ENCODE results near the gene PBLD.
"Not testable (repeated sequence)": the region's sequence is repeated elsewhere in the genome, so short reads cannot be mapped to it uniquely, and the experiment has no call there.

PBLD gene

DNA sequence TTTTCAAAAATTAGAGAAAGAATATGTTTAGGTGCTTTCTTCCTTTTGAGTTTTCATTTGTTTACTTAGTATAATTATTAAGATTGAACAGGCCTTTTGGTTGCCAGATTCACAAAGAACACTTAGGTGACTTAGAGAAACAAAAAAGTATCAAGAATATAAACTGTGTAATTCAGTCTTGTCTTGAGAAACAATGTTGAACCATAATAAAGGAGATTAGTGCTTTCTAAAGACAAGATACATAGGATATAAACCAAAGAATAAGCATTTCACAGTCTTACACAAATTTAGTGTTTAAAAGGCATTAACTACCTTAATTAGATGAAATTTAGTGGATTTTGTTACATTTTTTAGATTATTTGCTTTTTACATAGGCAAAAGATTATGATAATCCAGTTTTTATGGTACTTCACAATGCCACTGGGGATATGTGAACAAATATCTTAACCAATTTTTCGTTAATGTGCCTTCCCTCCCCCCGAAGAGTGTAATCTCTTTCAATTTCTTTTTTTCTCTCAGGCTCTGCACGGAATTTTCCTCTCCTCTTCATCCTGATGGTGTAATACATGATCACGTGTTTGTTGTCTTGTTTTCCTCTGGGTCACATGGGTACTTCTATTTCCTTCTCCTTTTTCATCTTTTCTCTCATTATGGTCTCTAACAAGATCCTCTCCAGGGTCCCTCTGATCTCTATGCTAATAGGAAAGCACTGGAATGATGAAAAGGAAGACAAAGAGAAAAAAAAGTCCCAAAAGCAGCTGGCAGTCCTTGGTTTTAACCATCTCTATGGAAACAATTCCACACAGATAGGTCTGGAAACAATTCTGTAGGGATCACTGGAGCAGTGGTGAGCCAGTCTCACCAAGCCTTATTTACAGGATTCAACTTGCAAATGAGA is 4.6 kb downstream of the PBLD start:
- Histone ChIP-seq H3K4me3 (ENCODE audit: low read length) (0 out of 2 replicates have a peak overlapping the region, but pooled peaks have one; percentile 6), H3K4me1 (ENCODE audit: insufficient read depth, low read length) (peaks cover 9% of the 10 kb centered on the region; the same call in 1 of the 2 replicates), H3K9me3 (ENCODE audit: insufficient read depth, low read depth, low read length) (no peaks in the 10 kb centered on the region), H3K27me3 (ENCODE audit: insufficient read depth, low read length) (no peaks in the 10 kb centered on the region), H3K9ac (ENCODE audit: low read depth, low read length) (peak overlapping the region; percentile 67; the same call in 1 of the 2 replicates), H3K36me3 (ENCODE audit: insufficient read depth, low read depth, low read length) (0 out of 2 replicates have a peak, but pooled peaks cover 5% of the 10 kb centered on the region), H3K27ac (ENCODE audit: low read length) (no peak overlapping the region)

DNA sequence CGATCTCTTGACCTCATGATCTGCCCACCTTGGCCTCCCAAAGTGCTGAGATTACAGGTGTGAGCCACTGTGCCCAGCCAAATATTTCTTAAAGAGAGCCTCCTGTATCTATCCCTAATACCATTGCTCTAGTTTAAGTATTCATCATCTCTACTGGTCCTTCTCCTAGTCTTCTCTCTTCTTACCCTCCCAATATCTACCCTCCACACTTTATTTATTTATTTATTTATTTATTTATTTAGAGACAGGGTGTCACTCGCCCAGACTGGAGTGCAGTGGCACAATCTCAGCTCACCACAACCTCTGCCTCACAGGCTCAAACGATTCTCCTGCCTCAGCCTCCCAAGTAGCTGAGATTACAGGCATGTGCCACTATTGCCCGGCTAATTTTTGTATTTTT is 8.3 kb downstream of the PBLD start:
- not testable (repeated sequence) for H3K4me3 ChIP-seq (ENCODE audit: low read length); H3K27me3 ChIP-seq (ENCODE audit: insufficient read depth, low read length); H3K4me1 ChIP-seq (ENCODE audit: insufficient read depth, low read length); H3K27ac ChIP-seq (ENCODE audit: low read length); H3K36me3 ChIP-seq (ENCODE audit: insufficient read depth, low read depth, low read length); H3K9me3 ChIP-seq (ENCODE audit: insufficient read depth, low read depth, low read length); H3K9ac ChIP-seq (ENCODE audit: low read depth, low read length)

DNA sequence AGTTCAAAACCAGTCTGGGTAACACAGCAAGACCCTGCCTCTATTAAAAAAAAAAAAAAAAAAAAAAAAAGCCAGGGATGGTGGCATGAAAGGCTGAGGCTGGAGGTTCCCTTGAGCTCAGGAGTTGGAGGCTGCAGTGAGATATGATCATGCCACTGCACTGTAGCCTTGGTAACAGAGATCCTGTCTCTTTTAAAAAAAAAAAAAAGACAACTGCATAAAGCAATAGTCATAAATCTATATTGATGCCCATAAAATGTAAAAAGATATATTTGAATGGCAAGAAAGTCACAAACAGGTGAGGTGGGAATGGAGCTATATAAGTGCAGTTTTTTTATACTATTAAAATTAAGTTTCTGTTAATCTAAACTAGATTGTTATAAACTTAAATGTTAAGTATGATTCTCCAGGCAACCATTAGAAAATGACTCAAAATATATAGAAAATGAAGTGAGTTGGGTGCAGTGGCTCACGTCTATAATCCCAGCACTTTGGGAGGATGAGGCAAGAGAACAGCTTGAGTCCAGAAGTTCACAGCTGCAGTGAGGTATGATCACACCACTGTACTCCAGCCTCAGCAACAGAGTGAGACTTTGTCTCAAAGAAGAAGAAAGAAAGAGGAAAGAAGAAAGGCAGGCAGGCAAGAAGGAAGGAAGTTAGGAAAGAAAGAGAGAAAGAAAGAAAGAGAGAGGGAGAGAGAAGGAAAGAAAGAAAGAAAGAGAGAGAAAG is 14.2 kb downstream of the PBLD start:
- H3K9ac ChIP-seq (ENCODE audit: low read depth, low read length): no peak overlapping the region
- no peak overlapping the region for H3K4me3 ChIP-seq (ENCODE audit: low read length)
- H3K36me3 ChIP-seq (ENCODE audit: insufficient read depth, low read depth, low read length): no peaks in the 10 kb centered on the region
- H3K4me1 ChIP-seq (ENCODE audit: insufficient read depth, low read length): no peaks in the 10 kb centered on the region
- H3K9me3 ChIP-seq (ENCODE audit: insufficient read depth, low read depth, low read length): peaks cover 14% of the 10 kb centered on the region
- H3K27ac ChIP-seq (ENCODE audit: low read length): no peak overlapping the region
- H3K27me3 ChIP-seq (ENCODE audit: insufficient read depth, low read length): no peaks in the 10 kb centered on the region

DNA sequence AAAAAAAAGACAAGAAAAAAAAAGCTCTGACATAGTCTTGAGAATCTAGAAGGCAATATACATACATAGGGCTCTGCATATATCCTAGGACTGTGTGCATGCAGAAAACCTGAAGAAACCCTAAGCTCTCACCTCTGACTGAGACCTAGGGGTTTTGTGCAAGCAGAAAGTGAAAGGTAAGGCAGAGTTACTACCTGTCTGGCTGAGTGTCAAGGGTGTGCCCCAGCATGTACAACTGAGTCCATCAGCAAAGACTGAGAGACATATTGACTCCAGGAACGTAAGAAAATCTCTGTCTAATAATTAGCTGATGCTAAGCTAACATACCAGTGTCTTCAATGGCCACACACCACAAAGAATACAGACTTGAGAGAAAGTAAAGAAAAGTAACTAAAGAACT is 17.1 kb downstream of the PBLD start:
- no peak overlapping the region for H3K9ac ChIP-seq (ENCODE audit: low read depth, low read length)
- no peak overlapping the region for H3K4me3 ChIP-seq (ENCODE audit: low read length)

DNA sequence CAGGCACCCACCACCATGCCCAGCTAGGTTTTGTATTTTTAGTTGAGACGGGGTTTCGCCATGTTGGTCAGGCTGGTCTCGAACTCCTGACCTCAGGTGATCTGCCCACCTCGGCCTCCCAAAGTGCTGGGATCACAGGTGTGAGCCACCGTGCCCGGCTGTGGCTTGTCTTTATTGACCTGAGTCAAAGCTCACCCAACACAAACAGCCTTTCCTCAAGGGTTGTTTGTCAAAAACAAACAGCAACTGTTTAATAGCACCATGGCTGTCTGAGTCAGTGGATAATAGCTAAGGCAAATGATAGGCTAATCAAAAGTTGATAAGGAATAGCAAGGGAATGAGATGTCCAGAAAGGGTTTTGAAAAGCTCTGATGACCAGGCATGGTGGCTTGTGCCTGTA is 17.8 kb downstream of the PBLD start:
- peaks cover 14% of the 10 kb centered on the region for H3K9me3 ChIP-seq (ENCODE audit: insufficient read depth, low read depth, low read length)
- H3K4me1 ChIP-seq (ENCODE audit: insufficient read depth, low read length); H3K4me3 ChIP-seq (ENCODE audit: low read length); H3K9ac ChIP-seq (ENCODE audit: low read depth, low read length); H3K27me3 ChIP-seq (ENCODE audit: insufficient read depth, low read length); H3K27ac ChIP-seq (ENCODE audit: low read length); H3K36me3 ChIP-seq (ENCODE audit: insufficient read depth, low read depth, low read length): not testable (repeated sequence)

More for the DNA sequence above, 17.1 kb downstream of the PBLD start:
- Histone ChIP-seq H3K4me1 (ENCODE audit: insufficient read depth, low read length) (no peaks in the 10 kb centered on the region), H3K36me3 (ENCODE audit: insufficient read depth, low read depth, low read length) (no peaks in the 10 kb centered on the region), H3K27me3 (ENCODE audit: insufficient read depth, low read length) (no peaks in the 10 kb centered on the region), H3K27ac (ENCODE audit: low read length) (no peak overlapping the region), H3K9me3 (ENCODE audit: insufficient read depth, low read depth, low read length) (peaks cover 14% of the 10 kb centered on the region)

DNA sequence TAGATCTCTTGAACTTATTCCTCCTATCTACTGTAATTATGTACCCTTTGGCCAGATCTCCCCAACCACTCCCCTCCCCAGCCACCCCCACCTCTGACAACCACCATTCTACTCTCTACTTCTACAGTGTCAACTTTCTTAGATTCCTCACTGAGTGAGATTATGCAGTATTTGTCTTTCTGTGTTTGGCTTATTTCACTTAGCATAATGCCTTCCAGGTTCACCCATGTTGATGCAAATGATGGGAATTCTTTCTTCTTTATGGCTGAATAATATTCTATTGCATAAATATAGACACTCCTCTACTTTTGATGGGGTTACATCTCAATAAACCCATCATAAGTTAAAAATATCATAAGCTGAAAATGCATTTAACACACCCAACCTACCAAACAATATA is 22.2 kb downstream of the PBLD start:
- H3K27ac ChIP-seq (ENCODE audit: low read length): no peak overlapping the region
- H3K4me3 ChIP-seq (ENCODE audit: low read length): no peak overlapping the region
- no peaks in the 10 kb centered on the region for H3K36me3 ChIP-seq (ENCODE audit: insufficient read depth, low read depth, low read length)
- H3K9me3 ChIP-seq (ENCODE audit: insufficient read depth, low read depth, low read length): no peaks in the 10 kb centered on the region
- H3K4me1 ChIP-seq (ENCODE audit: insufficient read depth, low read length): no peaks in the 10 kb centered on the region
- no peaks in the 10 kb centered on the region for H3K27me3 ChIP-seq (ENCODE audit: insufficient read depth, low read length)
- H3K9ac ChIP-seq (ENCODE audit: low read depth, low read length): no peak overlapping the region

DNA sequence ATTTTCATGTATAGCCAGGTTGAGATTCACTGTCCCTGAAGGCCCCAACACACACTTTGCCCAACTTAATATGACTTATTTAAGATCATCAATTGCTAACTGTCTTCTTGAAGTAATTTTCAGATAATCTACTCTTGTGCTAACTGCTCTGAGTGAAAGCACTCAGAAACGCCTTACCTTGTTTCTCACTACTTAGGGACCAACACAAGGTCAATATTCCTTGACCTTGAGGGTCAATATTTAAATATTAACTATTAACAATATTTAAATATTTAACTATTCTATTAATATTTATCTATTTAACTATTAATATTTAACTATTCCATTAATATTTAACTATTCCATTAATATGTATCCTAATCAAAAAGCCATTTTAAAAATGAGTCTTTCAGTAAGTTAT is 26.9 kb downstream of the PBLD start:
- Histone ChIP-seq H3K9ac (ENCODE audit: low read depth, low read length) (no peak overlapping the region), H3K4me3 (ENCODE audit: low read length) (no peak overlapping the region), H3K9me3 (ENCODE audit: insufficient read depth, low read depth, low read length) (no peaks in the 10 kb centered on the region), H3K36me3 (ENCODE audit: insufficient read depth, low read depth, low read length) (no peaks in the 10 kb centered on the region), H3K4me1 (ENCODE audit: insufficient read depth, low read length) (no peaks in the 10 kb centered on the region), H3K27me3 (ENCODE audit: insufficient read depth, low read length) (no peaks in the 10 kb centered on the region), H3K27ac (ENCODE audit: low read length) (no peak overlapping the region)

DNA sequence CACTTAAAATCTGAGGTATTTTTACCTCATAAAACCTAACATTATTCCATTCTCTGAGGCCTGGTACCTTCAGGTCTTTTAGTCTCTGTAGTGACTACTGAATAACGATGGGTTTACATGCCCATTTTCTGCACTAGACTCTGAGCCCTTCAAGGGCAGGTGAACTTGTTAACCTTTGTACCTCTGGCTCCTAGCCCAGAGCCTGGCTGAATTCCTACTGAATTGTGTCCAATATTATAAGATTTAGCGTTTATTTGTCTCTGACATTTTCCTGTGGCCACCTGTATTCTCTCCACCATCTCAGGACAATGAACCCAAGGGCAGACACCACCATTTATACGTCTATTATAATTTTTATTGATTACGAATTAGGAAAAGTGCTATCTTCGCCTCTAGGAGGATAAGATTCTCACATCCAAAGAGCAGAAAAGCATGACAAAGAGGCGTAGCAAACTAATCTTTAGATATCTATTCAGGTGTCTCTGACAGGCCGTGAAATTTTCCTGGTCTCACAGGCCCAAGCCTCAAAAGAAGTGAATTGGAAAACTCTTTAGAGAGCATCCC is 28.8 kb downstream of the PBLD start:
- Histone ChIP-seq H3K27ac (ENCODE audit: low read length) (no peak overlapping the region), H3K4me1 (ENCODE audit: insufficient read depth, low read length) (no peaks in the 10 kb centered on the region), H3K9ac (ENCODE audit: low read depth, low read length) (no peak overlapping the region), H3K36me3 (ENCODE audit: insufficient read depth, low read depth, low read length) (no peaks in the 10 kb centered on the region), H3K9me3 (ENCODE audit: insufficient read depth, low read depth, low read length) (no peaks in the 10 kb centered on the region), H3K4me3 (ENCODE audit: low read length) (no peak overlapping the region), H3K27me3 (ENCODE audit: insufficient read depth, low read length) (no peaks in the 10 kb centered on the region)

DNA sequence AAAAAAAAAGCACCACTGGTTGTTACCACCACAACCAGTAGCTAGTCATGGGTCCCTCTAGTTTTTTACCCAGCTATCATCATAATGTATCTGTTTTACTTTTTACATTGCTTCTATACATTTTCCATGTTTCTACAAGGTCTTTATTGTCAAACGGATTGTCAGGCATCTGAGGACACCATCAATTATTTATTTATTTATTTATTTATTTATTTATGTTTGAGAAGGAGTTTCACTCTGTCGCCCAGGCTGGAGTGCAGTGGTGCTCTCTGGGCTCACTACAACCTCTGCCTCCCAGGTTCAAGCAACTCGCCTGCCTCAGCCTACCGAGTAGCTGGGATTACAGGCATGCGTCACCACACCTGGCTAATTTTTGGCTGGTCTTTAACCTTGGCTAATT is 29.9 kb downstream of the PBLD start:
- Histone ChIP-seq H3K9ac (ENCODE audit: low read depth, low read length) (no peak overlapping the region), H3K36me3 (ENCODE audit: insufficient read depth, low read depth, low read length) (no peaks in the 10 kb centered on the region), H3K27ac (ENCODE audit: low read length) (no peak overlapping the region), H3K4me1 (ENCODE audit: insufficient read depth, low read length) (no peaks in the 10 kb centered on the region), H3K4me3 (ENCODE audit: low read length) (no peak overlapping the region), H3K27me3 (ENCODE audit: insufficient read depth, low read length) (no peaks in the 10 kb centered on the region), H3K9me3 (ENCODE audit: insufficient read depth, low read depth, low read length) (no peaks in the 10 kb centered on the region)

DNA sequence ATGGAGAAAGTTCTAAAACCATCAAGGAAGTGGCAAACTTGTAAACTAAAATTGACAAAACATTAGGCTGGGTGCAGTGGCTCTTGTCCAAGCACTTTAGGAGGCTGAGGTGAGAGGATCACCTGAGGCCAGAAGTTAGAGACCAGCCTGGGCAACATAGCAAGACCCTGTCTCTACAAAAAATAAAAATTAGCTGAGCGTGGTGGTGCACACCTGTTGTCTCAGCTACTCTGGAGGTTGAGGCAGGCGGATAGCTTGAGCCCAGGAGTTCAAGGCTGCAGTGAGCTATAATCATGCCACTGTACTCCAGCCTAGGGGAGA is 30.3 kb downstream of the PBLD start:
- H3K9me3 ChIP-seq (ENCODE audit: insufficient read depth, low read depth, low read length): no peaks in the 10 kb centered on the region
- no peak overlapping the region for H3K9ac ChIP-seq (ENCODE audit: low read depth, low read length)
- H3K36me3 ChIP-seq (ENCODE audit: insufficient read depth, low read depth, low read length): no peaks in the 10 kb centered on the region
- no peak overlapping the region for H3K4me3 ChIP-seq (ENCODE audit: low read length)
- no peaks in the 10 kb centered on the region for H3K4me1 ChIP-seq (ENCODE audit: insufficient read depth, low read length)
- no peaks in the 10 kb centered on the region for H3K27me3 ChIP-seq (ENCODE audit: insufficient read depth, low read length)
- H3K27ac ChIP-seq (ENCODE audit: low read length): no peak overlapping the region

DNA sequence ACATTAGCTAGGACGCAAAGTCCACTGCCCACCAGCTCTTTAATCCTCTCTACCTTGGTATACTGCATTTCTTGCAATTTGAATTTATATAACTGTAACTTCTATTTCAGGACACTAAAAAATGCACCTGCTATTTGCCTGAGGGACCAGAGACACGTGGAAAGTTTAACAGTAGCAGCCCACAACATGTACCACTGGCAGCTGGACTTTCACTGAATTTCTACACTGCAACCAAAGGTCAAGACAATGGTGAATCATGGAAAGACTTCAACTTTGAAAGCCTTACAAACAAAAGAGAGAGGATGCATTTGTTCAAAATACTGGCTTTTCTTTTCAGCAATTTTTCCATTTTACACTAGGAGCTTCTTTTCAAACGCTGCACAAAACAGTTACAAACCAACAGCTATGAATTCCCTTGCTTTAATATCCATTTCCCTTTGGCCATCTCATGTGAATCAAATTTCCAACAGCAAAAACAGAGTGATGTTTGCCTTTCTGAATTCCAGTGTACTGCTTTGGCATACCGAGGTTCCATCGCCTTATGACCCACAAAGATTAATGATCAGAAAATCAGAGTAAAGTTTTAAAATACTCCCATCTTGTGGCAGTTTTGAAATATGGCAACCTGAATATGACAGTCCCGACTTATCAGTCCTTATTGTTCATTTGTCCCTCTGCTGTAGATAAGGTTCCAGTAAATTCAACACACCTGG is 30.8 kb downstream of the PBLD start:
- Histone ChIP-seq H3K9me3 (ENCODE audit: insufficient read depth, low read depth, low read length) (no peaks in the 10 kb centered on the region), H3K4me1 (ENCODE audit: insufficient read depth, low read length) (no peaks in the 10 kb centered on the region), H3K36me3 (ENCODE audit: insufficient read depth, low read depth, low read length) (no peaks in the 10 kb centered on the region), H3K27ac (ENCODE audit: low read length) (no peak overlapping the region), H3K9ac (ENCODE audit: low read depth, low read length) (no peak overlapping the region), H3K27me3 (ENCODE audit: insufficient read depth, low read length) (no peaks in the 10 kb centered on the region), H3K4me3 (ENCODE audit: low read length) (no peak overlapping the region)
